MCF 10A (cell line): ENCODE data around the gene HOXB6. TPM values are rescaled to one million over a fixed set of nuclear protein-coding genes. Genes with fewer than 3 reads are reported as not detected.

ENCODE experiments used
- BruUV-seq: library from RNA; stranded (reverse); fragments of 400-500 nt; replicated peaks from 2 replicates; lab custom pipeline; 2021; lab: Mats Ljungman, UMichigan
- CTCF ChIA-PET: fragments of 300-600 bp; sonication (Branson Sonifier 250); formaldehyde crosslinking; extraction: SDS; loops from one replicate; lab custom pipeline; 2021; ENCODE audit warnings: antibody characterized with exemption, inconsistent platforms; lab: Yijun Ruan, JAX
- POLR2A ChIA-PET: fragments of 300-600, 350-650 bp; sonication (Branson Sonifier 250); formaldehyde crosslinking; extraction: SDS; loops from one replicate; lab custom pipeline; 2020; ENCODE audit warnings: antibody characterized with exemption, inconsistent platforms; lab: Yijun Ruan, JAX
- DNase-seq: peaks from one replicate; pipeline ENCODE4 v3.0.0-alpha.2; 2018; ENCODE audit not compliant: unreplicated experiment
- H3K27ac Mint-ChIP-seq: one replicate; pipeline ENCODE4 v1.8.0; 2022; ENCODE audit warnings: mild to moderate bottlenecking, low read depth, mixed read lengths; ENCODE audit not compliant: unreplicated experiment
- H3K27me3 Mint-ChIP-seq: one replicate; pipeline ENCODE4 v1.8.0; 2022; ENCODE audit warnings: mixed read lengths; ENCODE audit not compliant: insufficient read depth, unreplicated experiment
- H3K36me3 Mint-ChIP-seq: one replicate; pipeline ENCODE4 v1.8.0; 2022; ENCODE audit warnings: mild to moderate bottlenecking, moderate library complexity, mixed read lengths; ENCODE audit not compliant: insufficient read depth, unreplicated experiment
- H3K4me1 Mint-ChIP-seq: one replicate; pipeline ENCODE4 v1.8.0; 2022; ENCODE audit warnings: mixed read lengths; ENCODE audit not compliant: insufficient read depth, unreplicated experiment
- H3K4me3 Mint-ChIP-seq: one replicate; pipeline ENCODE4 v1.8.0; 2022; ENCODE audit warnings: mild to moderate bottlenecking, moderate library complexity, mixed read lengths; ENCODE audit not compliant: unreplicated experiment
- H3K9me3 Mint-ChIP-seq: one replicate; pipeline ENCODE4 v1.8.0; 2022; ENCODE audit warnings: mixed read lengths; ENCODE audit not compliant: unreplicated experiment
- intact Hi-C: fragments of 100-400 bp; cut with micrococcal nuclease; formaldehyde crosslinking; loops from 2 replicates; pipeline ENCODE4 v1.14.1; 2022
- total RNA-seq: library from RNA; stranded (reverse); gene quantifications from 2 replicates; pipeline ENCODE4 v1.2.3, GENCODE V29; 2022
- TF ChIP-seq, protein P1 (sequence below): fragments of 200-600 bp; IDR thresholded peaks from one replicate; pipeline ENCODE4 v1.8.0; 2022; ENCODE audit warnings: antibody characterized with exemption, mild to moderate bottlenecking; ENCODE audit not compliant: unreplicated experiment

Gene HOXB6
- total RNA-seq, 1 experiment from 2014 or later: not detected

DNA sequence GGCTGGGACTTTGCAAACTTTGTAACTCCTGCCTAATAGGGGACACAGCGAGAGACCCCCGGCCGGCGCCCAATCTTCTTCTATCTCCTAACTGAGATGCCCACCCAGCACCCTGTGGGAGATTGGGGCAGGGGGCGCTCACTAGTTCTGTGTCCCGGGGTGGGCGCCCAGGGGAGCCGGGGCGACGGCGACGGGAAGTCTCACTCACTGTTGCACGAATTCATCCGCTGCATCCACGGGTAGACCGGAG, 7.3 kb downstream of the HOXB6 start:
- Mint-ChIP-seq H3K4me1 (no peaks in the 10 kb centered on the region), H3K27me3 (peaks cover 56% of the 10 kb centered on the region), H3K9me3 (no peaks in the 10 kb centered on the region), H3K4me3 (peak overlapping the region; percentile 66), H3K36me3 (no peaks in the 10 kb centered on the region), H3K27ac (peak overlapping the region; percentile 46)
- DNase-seq: no peak
- BruUV-seq: no TSS peak
- POLR2A ChIA-PET: no interaction called here
- intact Hi-C loops: no loop called here
- CTCF ChIA-PET: interaction anchor here (0.7 kb wide), 1 partner anchor 205 kb away, joined by 3 read pairs; no protein-coding TSS in a partner anchor
- TF ChIP-seq, protein P1, sequence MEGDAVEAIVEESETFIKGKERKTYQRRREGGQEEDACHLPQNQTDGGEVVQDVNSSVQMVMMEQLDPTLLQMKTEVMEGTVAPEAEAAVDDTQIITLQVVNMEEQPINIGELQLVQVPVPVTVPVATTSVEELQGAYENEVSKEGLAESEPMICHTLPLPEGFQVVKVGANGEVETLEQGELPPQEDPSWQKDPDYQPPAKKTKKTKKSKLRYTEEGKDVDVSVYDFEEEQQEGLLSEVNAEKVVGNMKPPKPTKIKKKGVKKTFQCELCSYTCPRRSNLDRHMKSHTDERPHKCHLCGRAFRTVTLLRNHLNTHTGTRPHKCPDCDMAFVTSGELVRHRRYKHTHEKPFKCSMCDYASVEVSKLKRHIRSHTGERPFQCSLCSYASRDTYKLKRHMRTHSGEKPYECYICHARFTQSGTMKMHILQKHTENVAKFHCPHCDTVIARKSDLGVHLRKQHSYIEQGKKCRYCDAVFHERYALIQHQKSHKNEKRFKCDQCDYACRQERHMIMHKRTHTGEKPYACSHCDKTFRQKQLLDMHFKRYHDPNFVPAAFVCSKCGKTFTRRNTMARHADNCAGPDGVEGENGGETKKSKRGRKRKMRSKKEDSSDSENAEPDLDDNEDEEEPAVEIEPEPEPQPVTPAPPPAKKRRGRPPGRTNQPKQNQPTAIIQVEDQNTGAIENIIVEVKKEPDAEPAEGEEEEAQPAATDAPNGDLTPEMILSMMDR: no peak

- intact Hi-C loops: no loop called here
- Mint-ChIP-seq H3K27ac (peak overlapping the region; percentile 46), H3K27me3 (peaks cover 50% of the 10 kb centered on the region), H3K4me3 (peak overlapping the region; percentile 66), H3K9me3 (no peaks in the 10 kb centered on the region), H3K36me3 (no peaks in the 10 kb centered on the region), H3K4me1 (no peaks in the 10 kb centered on the region)
- POLR2A ChIA-PET: no interaction called here
- TF ChIP-seq, protein P1: no peak
- no TSS peak for BruUV-seq
- CTCF ChIA-PET: interaction anchor here (0.7 to 0.8 kb wide), 2 partner anchors 118 to 205 kb away, joined by 3 to 4 read pairs; no protein-coding TSS in a partner anchor
- no peak for DNase-seq
Measured at GRCh38 chr17:48596735-48597527, 7.9 kb downstream of the HOXB6 start.

- Mint-ChIP-seq H3K27ac (no peak overlapping the region), H3K4me3 (no peak overlapping the region), H3K36me3 (no peaks in the 10 kb centered on the region), H3K4me1 (no peaks in the 10 kb centered on the region), H3K9me3 (no peaks in the 10 kb centered on the region), H3K27me3 (peaks cover 44% of the 10 kb centered on the region)
- DNase-seq: no peak
- ChIA-PET POLR2A (no interaction called here), CTCF (interaction anchor here (0.6 to 0.8 kb wide), 2 partner anchors 117 to 775 kb away, joined by 3 to 4 read pairs; no protein-coding TSS in a partner anchor)
- TF ChIP-seq, protein P1: no peak
- BruUV-seq: no TSS peak
- intact Hi-C loops: loop anchor here (2.0 kb wide), 1 partner anchor 259 kb away; no protein-coding TSS in a partner anchor
Measured at GRCh38 chr17:48596000-48596734, 8.6 kb downstream of the HOXB6 start.
